Activated T-helper 1 cell treated with anti-CD3 and anti-CD28 coated beads, Interleukin-12 subunit alpha, Interleukin-12 subunit beta, Interleukin-2, Interleukin-4 antibody, amounts not matched to agents 30 ng/mL and 10 ng/mL and 1 ng/mL, durations not matched to agents 14 hours and 24 hours and 36 hours (primary cell): ENCODE measurements around the gene OR51G2. TPM values are rescaled to one million over a fixed set of nuclear protein-coding genes. Genes with fewer than 3 reads are reported as not detected.

Experiments
- total RNA-seq: library from RNA; stranded (reverse); gene quantifications from 2 replicates; pipeline ENCODE4 v1.2.3, GENCODE V29; 2022

OR51G2 gene
- total RNA-seq, 1 donor from 2014 or later, result not detected

Other genes starting within 250 kb of the OR51G2 start
- gene OR51E2, start 221.5 kb downstream of the OR51G2 start, total RNA-seq, result not detected in 2 replicates
- not detected in 2 replicates for gene MMP26, start 214.6 kb downstream of the OR51G2 start, total RNA-seq
- gene OR51F1, start 149.4 kb downstream of the OR51G2 start, total RNA-seq, result not detected in 2 replicates
- not detected in 2 replicates for gene OR52R1, start 115.0 kb downstream of the OR51G2 start, total RNA-seq
- not detected in 2 replicates for gene OR51F2, start 98.0 kb downstream of the OR51G2 start, total RNA-seq
- gene OR51S1, start 70.1 kb downstream of the OR51G2 start, total RNA-seq, result not detected in 2 replicates
- gene OR51T1, start 37.5 kb downstream of the OR51G2 start, total RNA-seq, result not detected in 2 replicates
- gene OR51A7, start 15.6 kb downstream of the OR51G2 start, total RNA-seq, result not detected in 2 replicates
- not detected in 2 replicates for gene OR51G1, start 5.0 kb upstream of the OR51G2 start, total RNA-seq
- gene OR51A4, start 28.3 kb upstream of the OR51G2 start, total RNA-seq, result not detected in 2 replicates
- not detected in 2 replicates for gene OR51A2, start 36.4 kb upstream of the OR51G2 start, total RNA-seq
- not detected in 2 replicates for gene OR51L1, start 75.5 kb upstream of the OR51G2 start, total RNA-seq
- gene OR52J3, start 127.2 kb upstream of the OR51G2 start, total RNA-seq, result not detected in 2 replicates
- not detected in 2 replicates for gene OR52E2, start 140.3 kb upstream of the OR51G2 start, total RNA-seq
- gene OR52E1, start 150.2 kb upstream of the OR51G2 start, total RNA-seq, result not detected in 2 replicates
- gene OR52A5, start 219.0 kb upstream of the OR51G2 start, total RNA-seq, result not detected in 2 replicates
- gene OR52A1, start 235.4 kb upstream of the OR51G2 start, total RNA-seq, result not detected in 2 replicates